COR-L47 (cell line): ENCODE measurements around the gene LIMK1.
"Not testable (repeated sequence)": the region's sequence is repeated elsewhere in the genome, so short reads cannot be mapped to it uniquely, and the experiment has no call there.

Experiments used
- DNase-seq: peaks from one replicate; lab custom pipeline; 2025; lab: John Stamatoyannopoulos, UW

Gene LIMK1

DNA sequence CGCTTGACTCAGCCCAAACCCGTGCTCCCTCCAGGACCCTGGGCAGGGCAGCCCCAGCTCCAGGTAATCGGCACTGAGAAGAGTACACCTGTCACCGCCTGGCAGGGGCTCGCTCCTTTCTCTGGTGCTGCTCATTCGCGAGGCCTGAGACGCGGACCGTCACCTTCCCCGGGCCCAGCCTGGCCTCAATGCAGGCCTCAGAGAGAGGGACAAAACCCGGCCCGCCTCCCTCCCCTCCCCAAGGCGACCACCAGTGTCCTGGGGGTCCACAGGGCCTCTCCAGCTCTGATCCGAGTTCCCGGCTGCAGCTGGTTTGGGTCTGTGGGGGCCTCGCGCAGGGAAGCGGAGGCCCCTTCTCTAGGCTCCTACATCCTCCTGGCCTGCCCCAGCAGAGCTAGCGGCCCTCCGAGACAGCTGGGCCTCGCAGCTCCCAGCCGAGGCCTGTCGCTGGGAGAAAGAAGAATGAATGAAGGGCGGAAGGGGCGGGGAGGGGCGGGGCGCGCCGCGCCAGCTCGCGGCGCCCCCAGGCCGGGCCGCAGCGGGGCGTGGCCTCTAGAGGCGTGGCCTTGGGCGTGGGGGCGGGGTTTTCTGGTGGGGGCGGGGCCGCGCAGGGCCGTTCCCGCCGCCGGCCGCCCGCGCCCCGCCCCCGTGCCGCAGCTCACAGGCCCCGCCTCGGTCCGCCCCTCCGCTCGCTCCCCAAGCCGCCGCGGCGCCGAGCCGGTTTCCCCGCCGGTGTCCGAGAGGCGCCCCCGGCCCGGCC, at the start of gene LIMK1:
Gene LIMK1 (plus strand): TSS at position 688 of the 760 bp plus-strand sequence. CDS start 187 bp downstream, outside the sequence.
- peak; percentile 65 for DNase-seq

DNA sequence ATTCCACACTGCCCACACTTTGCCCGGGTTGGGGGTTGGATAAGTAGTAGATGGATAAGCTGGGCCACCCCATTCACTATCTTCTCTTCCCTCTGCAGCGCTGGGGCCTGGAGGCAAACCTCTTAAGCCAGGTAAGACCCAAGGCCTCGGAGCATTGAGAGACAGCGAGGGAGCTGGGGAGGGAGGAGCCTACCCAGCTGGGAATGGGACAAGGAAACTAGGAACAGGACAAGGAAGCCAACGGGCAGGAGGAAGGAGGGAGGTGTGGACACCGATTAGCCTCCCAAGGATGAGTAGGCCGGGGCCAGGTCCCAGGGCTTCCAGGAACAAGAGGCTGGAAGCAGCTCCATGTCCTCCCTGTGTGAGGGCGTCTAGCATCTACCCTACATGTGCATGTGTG, 46.0 kb upstream of the LIMK1 start:
- no peak for DNase-seq

GRCh38 chr7:74038194-74038961, 45.2 kb upstream of the LIMK1 start:
- DNase-seq = no peak

GRCh38 chr7:74039337-74039736, 44.3 kb upstream of the LIMK1 start:
- peak; percentile 78 for DNase-seq

- DNase-seq = no peak
Observed at GRCh38 chr7:74040101-74040790, 43.4 kb upstream of the LIMK1 start.

- DNase-seq = no peak
Observed at GRCh38 chr7:74040791-74041520, 42.6 kb upstream of the LIMK1 start.

GRCh38 chr7:74042746-74043522, 40.7 kb upstream of the LIMK1 start:
- DNase-seq = peak; percentile 57

DNA sequence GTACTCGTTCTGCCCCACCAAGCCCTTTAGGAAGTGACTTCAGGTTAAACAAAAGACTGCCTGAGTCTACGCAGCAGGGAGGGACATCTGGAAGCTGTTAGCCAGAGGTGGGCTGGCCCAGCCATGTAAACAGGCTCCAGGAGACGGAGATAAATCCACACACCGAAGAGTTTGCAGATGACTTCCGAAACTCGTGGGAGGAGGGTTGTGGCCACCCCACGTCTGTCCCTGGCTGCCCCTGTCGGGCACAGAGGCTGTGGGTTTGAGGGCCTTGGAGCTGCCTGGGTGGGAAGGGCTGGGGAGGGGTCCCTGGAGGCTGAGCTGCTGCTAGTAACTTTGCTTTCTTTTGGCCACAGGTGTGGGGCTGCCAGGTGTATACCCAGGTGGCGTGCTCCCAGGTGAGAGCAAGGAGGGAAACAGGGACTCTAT, 40.1 kb upstream of the LIMK1 start:
- DNase-seq = peak; percentile 86

DNA sequence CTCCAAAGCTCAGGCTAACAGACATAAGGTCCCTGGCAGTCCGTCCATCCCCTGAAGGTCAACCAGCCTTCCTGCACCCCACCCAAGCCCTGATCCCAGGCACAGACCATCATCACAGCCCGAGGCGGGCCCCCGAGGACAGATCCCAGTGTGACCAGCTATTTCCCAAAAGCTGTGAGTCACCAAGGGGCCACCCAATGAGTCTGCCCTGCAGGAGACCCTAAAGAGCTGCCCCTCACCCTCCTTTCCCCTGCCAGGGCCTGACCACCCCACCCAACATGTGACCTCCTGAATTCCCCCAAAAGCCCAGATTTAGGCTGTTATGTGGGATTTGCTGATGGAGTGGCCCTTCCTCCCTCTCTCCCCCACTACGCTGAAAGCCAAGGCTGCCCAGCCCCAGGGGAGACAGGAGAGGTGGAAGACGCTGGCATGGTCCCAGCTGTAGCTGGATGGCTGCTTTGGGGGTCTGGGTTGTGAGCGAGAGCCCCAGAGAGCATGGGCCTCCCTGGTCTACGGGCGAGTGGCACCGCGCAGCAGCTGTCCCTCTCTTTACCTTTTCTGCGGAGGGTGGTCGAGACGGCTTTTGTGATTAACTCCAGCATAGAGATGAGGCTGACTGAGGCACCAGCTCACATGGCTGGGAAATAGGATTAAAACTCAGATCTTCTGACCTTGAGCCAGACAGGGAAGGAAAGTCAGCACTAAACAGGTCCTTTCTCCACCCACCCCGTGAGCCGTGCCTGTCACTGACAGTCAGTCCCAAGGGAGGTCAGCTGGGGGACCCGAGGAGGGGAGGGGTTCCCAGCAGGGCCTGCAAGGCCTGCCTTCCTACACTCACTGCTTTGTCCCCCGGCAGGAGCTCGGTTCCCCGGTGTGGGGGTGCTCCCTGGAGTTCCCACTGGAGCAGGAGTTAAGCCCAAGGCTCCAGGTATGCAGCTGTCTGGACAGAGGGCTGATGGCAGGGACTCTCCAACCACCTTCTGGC, 38.9 kb upstream of the LIMK1 start:
- DNase-seq = no peak

DNA sequence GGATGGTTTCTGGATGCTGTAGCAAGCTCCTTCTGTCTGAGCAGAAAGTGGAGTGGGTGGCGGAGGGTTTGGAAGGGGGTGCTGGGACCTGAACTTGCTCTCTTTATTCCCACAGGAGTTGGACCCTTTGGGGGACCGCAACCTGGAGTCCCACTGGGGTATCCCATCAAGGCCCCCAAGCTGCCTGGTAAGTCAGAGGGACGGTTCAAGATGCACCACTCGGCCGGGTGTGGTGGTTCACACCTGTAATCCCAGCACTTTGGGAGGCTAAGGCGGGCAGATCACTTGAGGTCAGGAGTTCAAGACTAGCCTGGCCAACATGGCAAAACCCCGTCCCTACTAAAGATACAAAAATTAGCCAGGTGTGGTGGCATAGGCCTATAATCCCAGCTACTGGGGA, 37.0 kb upstream of the LIMK1 start:
- DNase-seq = not testable (repeated sequence)

GRCh38 chr7:74047804-74048380, 35.7 kb upstream of the LIMK1 start:
- DNase-seq = no peak

- no peak for DNase-seq
Observed at GRCh38 chr7:74048999-74049599, 34.5 kb upstream of the LIMK1 start.

DNA sequence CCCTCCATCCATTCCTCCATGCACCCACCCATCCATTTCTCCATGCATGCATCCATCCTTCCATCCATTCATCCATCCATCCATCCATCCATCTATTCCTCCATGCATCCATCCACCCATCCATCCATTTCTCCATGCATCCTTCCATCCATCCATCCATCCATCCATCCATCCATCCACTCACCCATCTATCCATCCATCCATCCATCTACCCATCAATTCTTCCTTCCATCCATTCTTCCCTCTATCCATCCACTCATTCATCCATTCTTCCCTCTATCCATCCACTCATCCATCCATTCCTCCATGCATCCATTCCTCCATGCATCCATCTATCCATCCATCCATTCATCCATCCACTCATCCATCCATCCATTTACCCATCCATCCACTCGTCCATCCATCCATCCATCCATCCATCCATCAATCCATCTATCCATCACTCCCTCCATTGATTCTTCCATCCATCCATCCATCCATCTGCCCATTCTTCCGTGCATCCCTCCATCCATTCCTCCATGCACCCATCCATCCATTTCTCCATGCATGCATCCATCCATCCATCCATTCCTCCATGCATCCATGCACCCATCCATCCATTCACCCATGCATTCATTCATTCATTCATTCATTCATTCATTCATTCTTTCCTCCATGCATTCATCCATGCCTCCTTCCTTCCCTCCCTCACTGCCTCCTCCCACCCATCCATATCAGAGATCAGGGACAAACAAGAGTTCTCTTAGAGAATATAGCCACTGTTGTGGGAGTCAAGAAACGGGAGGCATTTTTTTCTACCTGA, 33.4 kb upstream of the LIMK1 start:
- DNase-seq = no peak

DNA sequence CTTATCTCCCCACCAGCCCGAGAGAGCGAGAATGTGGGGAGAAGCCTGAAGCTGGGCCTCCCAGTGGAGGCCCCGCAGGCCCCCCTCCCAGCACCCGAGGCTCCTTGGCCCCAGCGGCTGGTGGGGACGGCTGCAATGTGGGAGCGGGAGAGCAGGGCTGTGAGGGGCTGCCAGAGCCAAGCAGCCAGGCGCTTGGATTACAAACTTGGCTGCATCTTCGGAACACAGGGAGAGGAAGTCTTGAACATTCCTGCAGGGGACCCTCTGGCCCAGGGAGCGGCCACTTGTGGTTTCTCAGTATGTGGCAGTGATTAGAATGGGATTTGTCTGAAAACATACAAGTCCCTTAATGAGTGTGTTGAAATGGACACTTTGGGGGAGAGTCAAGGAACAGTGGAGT, 32.4 kb upstream of the LIMK1 start:
- DNase-seq = no peak

- DNase-seq = no peak
Observed at GRCh38 chr7:74051629-74052410, 31.8 kb upstream of the LIMK1 start.

DNA sequence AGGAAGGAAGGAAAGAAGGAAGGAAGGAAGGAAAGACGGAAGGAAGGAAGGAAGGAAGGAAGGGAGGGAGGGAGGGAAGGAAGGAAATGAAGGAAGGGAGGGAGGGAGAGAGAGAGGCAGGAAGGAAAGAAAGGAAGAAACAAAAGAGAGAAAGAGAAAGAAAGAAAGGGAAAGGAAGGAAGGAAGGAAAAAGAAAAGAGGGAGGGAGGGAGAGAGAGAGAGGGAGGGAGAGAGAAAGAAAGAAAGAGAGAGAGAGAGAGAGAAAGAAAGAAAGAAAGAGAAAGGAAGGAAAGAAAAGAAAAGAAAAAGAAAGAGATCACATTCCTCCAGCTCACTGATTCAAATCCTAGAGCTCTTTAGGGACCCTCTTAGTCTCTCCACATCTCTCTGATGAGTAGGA, 31.0 kb upstream of the LIMK1 start:
- DNase-seq = no peak

- DNase-seq = no peak
Observed at GRCh38 chr7:74053589-74054186, 29.9 kb upstream of the LIMK1 start.
